HL-60/S4 treated with phorbol 12-myristate 13-acetate at 8.2 ng/mL for 4 days and 3 days (cell line): Measurements from ENCODE around the gene CYP1B1.

Experiments
- in situ Hi-C: fragments of 300-500 bp; cut with MboI; formaldehyde crosslinking; loops from 2 replicates; pipeline ENCODE4 v1.15.0; 2022; ENCODE audit warnings: low sequenced_read_pairs

Gene CYP1B1

GRCh38 chr2:38076710-38077430 lies 919 bp upstream of the CYP1B1 start:
- in situ Hi-C loops: no loop called here

- in situ Hi-C loops: no loop called here
Observed at GRCh38 chr2:38076152-38076709, 280 bp upstream of the CYP1B1 start.

GRCh38 chr2:38074764-38075506 lies 1.0 kb downstream of the CYP1B1 start:
- in situ Hi-C loops: no loop called here

GRCh38 chr2:38074058-38074763 lies 1.7 kb downstream of the CYP1B1 start:
- in situ Hi-C loops: no loop called here

- in situ Hi-C loops: no loop called here
Observed at GRCh38 chr2:38073211-38074057, 2.5 kb downstream of the CYP1B1 start.

- in situ Hi-C loops: no loop called here
Observed at GRCh38 chr2:38070438-38070837, 5.5 kb downstream of the CYP1B1 start.

- in situ Hi-C loops: no loop called here
Observed at GRCh38 chr2:38068234-38068633, 7.7 kb downstream of the CYP1B1 start.

- in situ Hi-C loops: no loop called here
Observed at GRCh38 chr2:38066421-38067115, 9.4 kb downstream of the CYP1B1 start.

GRCh38 chr2:38065502-38066135 lies 10.3 kb downstream of the CYP1B1 start:
- in situ Hi-C loops: no loop called here

GRCh38 chr2:38064801-38065501 lies 11.0 kb downstream of the CYP1B1 start:
- in situ Hi-C loops: no loop called here

- in situ Hi-C loops: no loop called here
Observed at GRCh38 chr2:38060236-38061018, 15.5 kb downstream of the CYP1B1 start.

GRCh38 chr2:38057651-38058410 lies 18.1 kb downstream of the CYP1B1 start:
- in situ Hi-C loops: no loop called here

- in situ Hi-C loops: no loop called here
Observed at GRCh38 chr2:38056216-38056615, 19.7 kb downstream of the CYP1B1 start.

- in situ Hi-C loops: no loop called here
Observed at GRCh38 chr2:38045811-38046210, 30.1 kb downstream of the CYP1B1 start.

- in situ Hi-C loops: no loop called here
Observed at GRCh38 chr2:38039121-38039910, 36.6 kb downstream of the CYP1B1 start.

- in situ Hi-C loops: no loop called here
Observed at GRCh38 chr2:38038682-38039081, 37.3 kb downstream of the CYP1B1 start.
